T-cell (primary cell): ENCODE data around the gene SH3GL3. TPM values are rescaled to one million over a fixed set of nuclear protein-coding genes. Genes with fewer than 3 reads are reported as not detected.

Experiments used
- ATAC-seq, 4 experiments: fragments of 200-7000 bp in 3 of 4; fragments of 150-1000 bp in 1 of 4; cut with Tn5 transposase; replicated peaks in 1 of 4; 1 replicate in 3 of 4; 2 replicates in 1 of 4; pipeline ENCODE4 v1.10.0; 2021; ENCODE audit warnings: moderate library complexity in 3 of 4, mild to moderate bottlenecking in 2 of 4, moderate number of reproducible peaks in 1 of 4
- CTCF ChIA-PET, 2 donors: fragments of 300-600 bp; sonication (Branson Sonifier 250); formaldehyde crosslinking; loops; one replicate each; lab custom pipeline; 2022; ENCODE audit warnings: antibody characterized with exemption in 2 of 2; lab: Charles Lee
- POLR2A ChIA-PET, 2 donors: fragments of 300-600 bp; sonication (Branson Sonifier 250); formaldehyde crosslinking; loops; one replicate each; lab custom pipeline; 2022; ENCODE audit warnings: antibody characterized with exemption in 2 of 2; lab: Charles Lee
- DNase-seq, 35 experiments: peaks; one replicate each; pipeline versions ENCODE4 v3.0.0 to v3.0.0-alpha.2; 2013 to 2023
- H3K27ac ChIP-seq: one replicate; pipeline ENCODE4 v1.5.1; 2013; ENCODE audit warnings: low read length
- H3K27me3 ChIP-seq, 2 experiments: replicated peaks in 1 of 2; 1 replicate in 1 of 2; 2 replicates in 1 of 2; pipeline versions ENCODE4 v1.6.1 to v1.7.0; 2013; ENCODE audit warnings: low read length in 1 of 2, mixed read lengths in 1 of 2; ENCODE audit not compliant: control insufficient read depth in 2 of 2, insufficient read depth in 2 of 2; ENCODE audit errors: extremely low read depth in 1 of 2
- H3K36me3 ChIP-seq, 2 donors: 1 replicate in 1 of 2; 2 replicates in 1 of 2; pipeline versions ENCODE4 v1.6.1 to v1.7.0; 2013; ENCODE audit warnings: low read length in 1 of 2; ENCODE audit not compliant: control insufficient read depth in 2 of 2, insufficient read depth in 1 of 2; ENCODE audit errors: extremely low read depth in 1 of 2
- H3K4me1 ChIP-seq, 2 experiments: 1 replicate in 1 of 2; 2 replicates in 1 of 2; pipeline versions ENCODE4 v1.6.1 to v1.7.0; 2013; ENCODE audit warnings: low read length in 2 of 2, mixed read lengths in 1 of 2; ENCODE audit not compliant: insufficient read depth in 2 of 2, control insufficient read depth in 1 of 2; ENCODE audit errors: extremely low read depth in 1 of 2
- H3K4me3 ChIP-seq, 2 donors: 1 replicate in 1 of 2; 2 replicates in 1 of 2; pipeline versions ENCODE4 v1.5.1 to v1.7.0; 2013; ENCODE audit warnings: mild to moderate bottlenecking in 2 of 2, low read length in 1 of 2, moderate library complexity in 1 of 2; ENCODE audit not compliant: control insufficient read depth in 1 of 2; ENCODE audit errors: extremely low read depth in 1 of 2
- H3K9me3 ChIP-seq: 2 replicates; pipeline ENCODE4 v1.7.0; 2013
- H3K27ac Mint-ChIP-seq, 2 donors: one replicate each; pipeline ENCODE4 v1.8.0; 2020 to 2021; ENCODE audit warnings: mild to moderate bottlenecking in 2 of 2, mixed read lengths in 2 of 2
- H3K27me3 Mint-ChIP-seq, 2 donors: one replicate each; pipeline ENCODE4 v1.8.0; 2021 to 2022; ENCODE audit warnings: mixed read lengths in 2 of 2
- H3K36me3 Mint-ChIP-seq: one replicate; pipeline ENCODE4 v1.8.0; 2021; ENCODE audit warnings: mixed read lengths
- H3K4me1 Mint-ChIP-seq, 3 donors: one replicate each; pipeline ENCODE4 v1.8.0; 2020 to 2022; ENCODE audit warnings: mixed read lengths in 3 of 3, mild to moderate bottlenecking in 1 of 3
- H3K4me3 Mint-ChIP-seq, 3 donors: one replicate each; pipeline ENCODE4 v1.8.0; 2020 to 2022; ENCODE audit warnings: mild to moderate bottlenecking in 3 of 3, mixed read lengths in 3 of 3, moderate library complexity in 3 of 3
- H3K9me3 Mint-ChIP-seq, 3 donors: one replicate each; pipeline ENCODE4 v1.8.0; 2020 to 2022; ENCODE audit warnings: mixed read lengths in 3 of 3
- WGBS: methylation state at CpG from one replicate; pipeline ENCODE4 v1.1.5; 2013; ENCODE audit warnings: missing lambda C conversion rate; ENCODE audit not compliant: insufficient coverage; 5-methylcytosine and 5-hydroxymethylcytosine counted together
- total RNA-seq, 35 experiments: library from RNA in 6 of 35; stranded (reverse) in 6 of 35; fragments of 120-200 nt in 1 of 35; gene quantifications; one replicate each; pipeline versions ENCODE4 v1.2.1 to v1.2.4 and lab custom pipeline; 2013 to 2026

SH3GL3 gene
- total RNA-seq, 5 donors from 2014 or later (not counting 1 experiment from before 2014, with no cell fraction given), result not detected

DNA sequence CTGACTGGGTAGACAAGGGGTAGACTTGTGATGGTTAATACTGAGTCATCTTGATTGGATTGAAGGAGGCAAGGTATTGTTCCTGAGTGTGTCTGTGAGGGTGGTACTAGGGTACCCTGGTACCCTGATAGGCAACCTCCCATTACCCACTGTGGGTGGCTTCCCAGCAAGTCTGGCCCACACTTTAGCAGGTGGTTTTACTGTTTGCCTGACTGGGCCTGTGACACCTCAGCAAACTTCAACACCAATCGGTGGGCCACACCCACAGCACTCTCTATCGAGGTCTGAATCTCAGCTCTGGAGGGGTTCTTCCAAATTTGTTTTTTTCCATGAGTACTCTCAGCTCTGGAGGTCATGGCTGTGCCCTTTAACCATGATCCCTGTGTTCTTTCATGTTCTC, 24.6 kb upstream of the SH3GL3 start:
- Mint-ChIP-seq H3K27ac (no peak overlapping the region), H3K9me3 (no peaks in the 10 kb centered on the region), H3K4me3 (no peak overlapping the region), H3K27me3 (peaks cover 24 to 31% of the 10 kb centered on the region in 2 donors), H3K4me1 (no peaks in the 10 kb centered on the region), H3K36me3 (no peaks in the 10 kb centered on the region)
- no peak for ATAC-seq
- no peak for DNase-seq
- Histone ChIP-seq H3K27me3 (peaks cover 2 to 4% of the 10 kb centered on the region in 2 experiments), H3K9me3 (no peaks in the 10 kb centered on the region), H3K4me3 (no peak overlapping the region), H3K36me3 (no peaks in the 10 kb centered on the region), H3K27ac (no peak overlapping the region), H3K4me1 (no peaks in the 10 kb centered on the region)
- ChIA-PET CTCF (interaction anchor here in 1 of 2 donors (1.0 kb wide), 1 partner anchor 143 kb away, joined by 3 read pairs; no protein-coding TSS in a partner anchor), POLR2A (no interaction called here)
- 80% methylated on average over 1 of the region's 2 CpGs for WGBS

DNA sequence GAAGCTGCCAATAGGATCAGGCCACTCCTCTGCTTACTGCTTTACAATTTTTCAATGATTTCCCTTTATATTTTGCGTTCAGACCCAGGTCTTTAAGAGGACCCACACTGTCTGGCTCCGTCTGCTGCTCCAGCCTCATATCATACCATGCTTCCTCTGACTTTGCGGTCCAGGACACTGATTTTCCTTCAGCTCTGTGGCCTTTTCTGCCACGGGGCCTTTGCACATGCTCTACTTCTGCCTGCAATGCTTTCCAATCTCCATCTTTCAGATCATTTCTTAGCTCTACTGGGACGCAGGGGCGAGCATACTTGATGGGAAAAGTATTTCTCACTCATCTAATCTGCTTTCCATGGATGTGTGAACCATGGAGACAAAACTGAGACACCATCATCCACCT, 23.0 kb upstream of the SH3GL3 start:
- Mint-ChIP-seq H3K4me3 (no peak overlapping the region), H3K9me3 (peaks cover 0 to 3% (median 0%) of the 10 kb centered on the region in 3 donors), H3K36me3 (no peaks in the 10 kb centered on the region), H3K4me1 (no peaks in the 10 kb centered on the region), H3K27ac (no peak overlapping the region), H3K27me3 (peaks cover 26% of the 10 kb centered on the region in 2 donors)
- ATAC-seq (no peak), DNase-seq (no peak)
- no peaks in the 10 kb centered on the region for H3K4me1 ChIP-seq
- POLR2A ChIA-PET, result no interaction called here
- H3K27me3 ChIP-seq, result peaks cover 0 to 4% of the 10 kb centered on the region in 2 experiments
- CTCF ChIA-PET, result no interaction called here
- no peaks in the 10 kb centered on the region for H3K36me3 ChIP-seq
- no peak overlapping the region for H3K4me3 ChIP-seq
- H3K27ac ChIP-seq, result no peak overlapping the region
- no peaks in the 10 kb centered on the region for H3K9me3 ChIP-seq
- WGBS, result 79% methylated on average over 4 of the region's 6 CpGs

DNA sequence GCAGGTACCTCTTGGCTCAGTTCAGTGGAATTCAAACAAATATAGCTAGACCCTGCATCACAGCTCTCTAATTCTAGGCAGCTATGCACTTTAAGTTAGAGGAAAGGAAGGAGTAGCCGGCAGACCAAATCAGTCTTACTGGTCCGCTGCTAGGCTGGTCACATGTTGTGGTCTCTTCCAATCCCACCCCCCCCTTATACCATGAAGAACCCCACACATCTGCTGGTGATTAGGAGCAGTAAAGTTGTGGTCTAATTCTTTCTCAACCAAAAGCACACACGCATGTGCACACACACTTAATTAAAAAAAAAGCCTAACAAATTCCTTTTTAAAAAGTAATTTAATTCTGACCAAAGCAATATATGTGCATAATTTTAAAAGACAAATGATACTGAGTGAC, 16.7 kb upstream of the SH3GL3 start:
- Histone ChIP-seq H3K27ac (no peak overlapping the region), H3K4me1 (no peaks in the 10 kb centered on the region), H3K27me3 (peaks cover 0 to 2% of the 10 kb centered on the region in 2 experiments), H3K9me3 (no peaks in the 10 kb centered on the region), H3K4me3 (no peak overlapping the region), H3K36me3 (no peaks in the 10 kb centered on the region)
- Mint-ChIP-seq H3K27me3 (peaks cover 12 to 13% of the 10 kb centered on the region in 2 donors), H3K27ac (no peak overlapping the region), H3K9me3 (peaks cover 0 to 3% (median 0%) of the 10 kb centered on the region in 3 donors), H3K36me3 (no peaks in the 10 kb centered on the region), H3K4me3 (no peak overlapping the region), H3K4me1 (no peaks in the 10 kb centered on the region)
- ATAC-seq, result no peak
- no CpG with 5 or more reads among the region's 3 CpGs for WGBS
- ChIA-PET CTCF (no interaction called here), POLR2A (no interaction called here)
- DNase-seq, result no peak

DNA sequence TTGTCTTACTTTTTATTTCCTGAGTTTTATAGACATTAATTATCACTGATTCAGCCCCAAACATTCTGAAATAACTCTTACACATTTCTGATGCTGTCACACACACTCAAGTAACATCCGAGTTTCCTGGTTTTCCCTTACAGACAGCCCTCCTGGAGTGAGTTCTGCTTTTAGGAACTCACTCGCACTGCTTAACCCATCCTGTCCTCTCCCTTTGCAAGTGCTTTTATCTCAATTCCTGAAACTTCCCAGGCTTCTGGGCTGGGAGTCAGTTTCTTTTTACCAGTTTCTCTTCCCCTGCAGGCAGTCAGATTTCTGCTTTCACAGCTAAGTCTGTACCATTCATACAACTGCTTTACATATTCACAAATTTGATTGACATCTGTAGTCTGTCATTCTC, 15.6 kb upstream of the SH3GL3 start:
- ChIA-PET CTCF (interaction anchor here in 1 of 2 donors (0.7 kb wide), 1 partner anchor 57 kb away, joined by 3 read pairs; no protein-coding TSS in a partner anchor), POLR2A (no interaction called here)
- peaks cover 6 to 16% of the 10 kb centered on the region in 2 donors for H3K27me3 Mint-ChIP-seq
- no peak overlapping the region for H3K4me3 ChIP-seq
- H3K4me3 Mint-ChIP-seq, result no peak overlapping the region
- no peak overlapping the region for H3K27ac Mint-ChIP-seq
- DNase-seq (no peak), ATAC-seq (no peak)
- peaks cover 0 to 3% (median 0%) of the 10 kb centered on the region in 3 donors for H3K9me3 Mint-ChIP-seq
- no peaks in the 10 kb centered on the region for H3K36me3 ChIP-seq
- no peaks in the 10 kb centered on the region for H3K4me1 ChIP-seq
- 94% methylated on average over 2 of the region's 2 CpGs for WGBS
- H3K27me3 ChIP-seq, result peaks cover 0 to 2% of the 10 kb centered on the region in 2 experiments
- no peaks in the 10 kb centered on the region for H3K36me3 Mint-ChIP-seq
- no peak overlapping the region for H3K27ac ChIP-seq
- no peaks in the 10 kb centered on the region for H3K4me1 Mint-ChIP-seq
- no peaks in the 10 kb centered on the region for H3K9me3 ChIP-seq

DNA sequence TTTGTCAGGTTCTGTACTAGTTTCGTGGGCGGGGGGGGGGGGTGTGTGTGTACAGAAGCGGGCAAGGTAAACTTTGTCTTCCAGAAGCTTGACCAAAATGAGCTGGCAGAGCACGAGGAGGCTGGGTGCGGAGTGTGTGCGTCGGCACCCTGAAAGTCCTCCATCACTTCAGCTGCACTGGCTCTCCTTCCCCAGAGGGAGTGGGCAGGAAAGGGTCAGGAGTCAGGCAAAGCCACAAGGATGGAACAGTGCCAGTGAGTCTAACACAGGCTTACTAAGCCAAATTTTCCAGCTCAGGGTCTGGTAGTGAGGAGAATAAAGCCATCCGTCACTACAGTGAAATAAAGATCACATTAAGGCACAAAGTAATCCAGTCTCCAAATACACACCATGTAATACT, 11.9 kb upstream of the SH3GL3 start:
- Mint-ChIP-seq H3K9me3 (no peaks in the 10 kb centered on the region), H3K4me3 (no peak overlapping the region), H3K27me3 (peaks cover 12 to 18% of the 10 kb centered on the region in 2 donors), H3K27ac (no peak overlapping the region), H3K4me1 (peaks cover 2 to 6% (median 3%) of the 10 kb centered on the region in 3 donors), H3K36me3 (no peaks in the 10 kb centered on the region)
- WGBS, result 33% methylated on average over 4 of the region's 8 CpGs
- peaks cover 0 to 2% of the 10 kb centered on the region in 2 experiments for H3K27me3 ChIP-seq
- POLR2A ChIA-PET, result no interaction called here
- DNase-seq, result no peak
- no peak overlapping the region for H3K27ac ChIP-seq
- CTCF ChIA-PET, result no interaction called here
- no peak overlapping the region for H3K4me3 ChIP-seq
- H3K4me1 ChIP-seq, result no peaks in the 10 kb centered on the region
- no peaks in the 10 kb centered on the region for H3K9me3 ChIP-seq
- H3K36me3 ChIP-seq, result no peaks in the 10 kb centered on the region
- no peak for ATAC-seq

DNA sequence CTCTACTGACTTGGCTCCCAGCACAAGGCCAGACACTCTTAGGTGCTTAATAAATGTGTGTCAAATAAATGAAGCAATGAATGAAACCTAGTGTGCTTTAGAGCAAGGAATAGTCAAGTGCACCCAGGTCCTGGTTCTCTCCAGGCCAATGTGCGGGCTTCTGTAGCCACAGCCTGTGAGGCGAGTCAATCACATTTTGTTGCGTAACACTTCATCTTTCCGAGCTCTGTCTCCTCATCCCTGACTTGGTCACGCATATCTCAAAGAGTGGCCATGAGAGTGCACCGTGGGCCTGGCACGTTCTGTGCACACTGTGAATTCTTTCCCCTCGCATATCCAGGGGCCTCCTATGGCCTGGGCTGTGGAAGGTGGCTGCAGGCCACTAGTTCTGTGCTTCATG, 11.4 kb upstream of the SH3GL3 start:
- Histone ChIP-seq H3K27ac (no peak overlapping the region), H3K36me3 (no peaks in the 10 kb centered on the region), H3K4me3 (no peak overlapping the region), H3K4me1 (no peaks in the 10 kb centered on the region), H3K9me3 (no peaks in the 10 kb centered on the region), H3K27me3 (peaks cover 0 to 2% of the 10 kb centered on the region in 2 experiments)
- 95% methylated on average over 4 of the region's 8 CpGs for WGBS
- no peak overlapping the region for H3K4me3 Mint-ChIP-seq
- ChIA-PET POLR2A (no interaction called here), CTCF (no interaction called here)
- ATAC-seq (no peak), DNase-seq (no peak)
- H3K27me3 Mint-ChIP-seq, result peaks cover 12 to 18% of the 10 kb centered on the region in 2 donors
- H3K9me3 Mint-ChIP-seq, result no peaks in the 10 kb centered on the region
- H3K4me1 Mint-ChIP-seq, result peaks cover 2 to 6% (median 3%) of the 10 kb centered on the region in 3 donors
- H3K27ac Mint-ChIP-seq, result no peak overlapping the region
- no peaks in the 10 kb centered on the region for H3K36me3 Mint-ChIP-seq
